Endometrial microvascular endothelial cells (primary cell): ENCODE data around the gene NEU3. TPM values are rescaled to one million over a fixed set of nuclear protein-coding genes. Genes with fewer than 3 reads are reported as not detected.
"Not testable (repeated sequence)": the region's sequence is repeated elsewhere in the genome, so short reads cannot be mapped to it uniquely, and the experiment has no call there.

Experiments used
- in situ Hi-C: cut with HindIII; loops from 2 replicates; pipeline ENCODE4 v1.10.0; 2017; ENCODE audit warnings: low sequenced_read_pairs, low pct_unique_long_range_greater_than_20kb; ENCODE audit errors: inconsistent ontology term
- total RNA-seq: library from RNA; depleted of rRNA; stranded (reverse); fragments of >200 nt; gene quantifications from one replicate; pipeline ENCODE4 v1.2.3, GENCODE V29; 2015; ENCODE audit errors: inconsistent ontology term

The NEU3 gene
- total RNA-seq, 1 donor from 2014 or later: 7.5 TPM

DNA sequence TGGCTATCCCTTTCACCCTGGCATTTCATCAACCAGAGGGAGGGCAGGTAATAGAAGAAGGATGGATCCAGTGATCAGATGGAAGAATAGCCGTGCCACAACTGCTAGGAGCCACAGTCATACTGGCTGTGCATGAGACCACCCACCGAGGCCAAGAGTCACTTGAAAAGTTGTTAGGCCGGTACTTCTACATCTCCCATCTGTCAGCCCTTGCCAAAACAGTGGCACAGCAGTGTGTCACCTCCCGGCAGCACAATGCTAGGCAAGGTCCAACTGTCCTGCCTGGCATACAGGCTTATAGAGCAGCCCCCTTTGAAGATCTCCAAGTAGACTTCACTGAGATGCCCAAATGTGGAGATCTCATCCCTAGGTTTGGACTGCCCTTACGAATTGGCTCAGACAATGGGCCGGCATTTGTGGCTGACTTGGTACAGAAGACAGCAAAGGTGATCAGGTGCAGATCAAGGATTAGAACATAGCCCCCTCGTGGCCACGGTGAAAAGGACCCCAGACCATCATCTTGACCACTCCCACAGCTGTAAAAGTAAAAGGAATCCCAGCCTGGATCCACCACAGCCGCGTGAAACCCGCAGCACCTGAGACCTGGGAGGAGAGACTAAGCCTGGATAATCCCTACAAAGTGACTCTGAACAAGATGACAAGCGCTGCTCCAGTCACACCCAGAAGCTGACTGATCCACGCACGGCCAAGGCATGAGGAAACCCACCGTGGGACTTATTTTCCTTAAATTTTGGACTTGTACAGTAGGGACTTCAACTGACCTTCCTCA is 55.8 kb downstream of the NEU3 start:
- in situ Hi-C loops: not testable (repeated sequence)

DNA sequence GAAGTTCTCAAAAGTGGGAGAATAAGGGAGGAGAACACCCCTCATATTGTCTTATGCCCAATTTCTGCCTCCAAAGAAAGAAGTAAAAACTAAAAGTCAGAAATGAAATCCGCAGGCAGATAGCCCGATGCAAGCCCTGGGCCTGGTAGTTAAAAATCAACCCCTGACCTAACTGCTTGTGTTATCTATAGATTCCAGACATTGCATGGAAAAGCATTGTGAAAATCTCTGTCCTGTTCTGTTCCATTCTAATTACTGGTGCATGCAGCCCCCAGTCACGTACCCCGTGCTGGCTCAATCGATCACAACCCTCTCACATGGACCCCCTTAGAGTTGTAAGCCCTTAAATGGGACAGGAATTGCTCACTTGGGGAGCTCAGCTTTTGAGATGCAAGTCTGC is 57.9 kb downstream of the NEU3 start:
- in situ Hi-C loops: not testable (repeated sequence)

DNA sequence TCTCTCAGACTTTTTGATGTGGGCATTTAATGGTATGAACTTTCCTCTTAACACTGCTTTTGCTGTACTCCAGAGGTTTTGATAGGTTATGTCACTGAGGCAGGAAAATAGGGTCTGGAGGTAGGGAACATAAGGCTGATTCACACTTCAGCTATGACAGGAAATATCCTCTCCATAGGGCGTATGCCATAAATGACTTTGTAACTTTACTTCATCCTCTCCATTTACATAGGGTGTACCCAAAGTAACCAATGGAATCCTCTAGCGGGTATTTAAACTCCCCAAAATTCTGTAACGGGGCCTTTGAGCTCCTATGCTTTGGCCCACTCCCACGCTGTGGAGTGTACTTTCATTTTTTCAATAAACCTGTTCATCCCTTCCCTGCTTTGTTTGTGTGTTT is 58.5 kb downstream of the NEU3 start:
- in situ Hi-C loops: no loop called here

DNA sequence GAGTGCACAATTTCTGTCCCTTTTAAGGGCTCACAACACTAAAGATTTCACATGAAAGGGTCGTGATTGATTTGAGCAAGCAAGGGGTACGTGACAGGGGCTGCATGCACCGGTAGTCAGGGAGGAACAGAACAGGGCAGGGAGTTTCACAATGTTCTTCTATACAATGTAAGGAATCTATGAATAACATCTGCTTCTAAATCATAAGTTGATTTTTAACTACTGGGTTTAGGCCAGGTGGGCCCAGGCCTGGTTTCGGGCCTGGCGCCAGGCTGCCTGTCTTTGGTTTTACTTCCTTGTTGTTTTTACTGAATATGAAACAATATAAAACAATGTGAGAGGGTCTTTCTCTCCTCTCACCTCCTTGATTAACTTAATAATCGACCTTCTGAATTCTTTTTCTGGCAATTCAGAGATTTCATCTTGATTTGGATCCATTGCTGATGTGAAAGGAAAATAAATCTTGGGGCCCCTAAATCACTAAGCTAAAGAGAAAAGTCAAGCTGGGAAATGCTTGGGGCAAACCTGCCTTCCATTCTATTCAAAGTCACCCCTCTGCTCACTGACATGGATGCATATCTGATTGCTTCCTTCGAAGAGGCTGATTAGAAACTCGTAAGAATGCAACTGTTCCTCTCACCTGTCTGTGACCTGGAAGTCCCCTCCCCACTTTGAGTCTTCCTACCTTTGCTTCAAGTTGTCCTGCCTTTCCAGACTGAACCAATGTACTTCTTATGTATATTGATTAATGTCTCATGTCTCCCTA is 61.0 kb downstream of the NEU3 start:
- in situ Hi-C loops: not testable (repeated sequence)

DNA sequence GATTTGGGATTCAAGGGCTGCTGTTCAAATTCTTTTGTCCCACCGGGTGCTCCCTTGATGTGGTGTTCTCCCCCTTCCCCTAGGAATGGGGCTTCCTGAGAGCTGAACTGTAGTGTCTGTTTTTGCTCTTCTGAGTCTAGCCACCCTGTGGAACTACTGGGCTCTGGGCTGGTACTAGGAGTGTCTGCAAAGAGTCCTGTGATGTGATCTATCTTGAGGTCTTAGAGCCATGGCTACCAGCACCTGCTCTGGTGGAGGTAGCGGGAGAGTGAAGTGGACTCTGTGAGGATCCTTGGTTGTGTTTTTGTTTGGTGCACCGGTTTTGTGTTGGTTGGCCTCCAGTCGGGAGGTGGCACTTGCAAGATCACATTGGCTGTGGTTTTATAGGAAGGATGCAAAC is 61.8 kb downstream of the NEU3 start:
- in situ Hi-C loops: no loop called here

DNA sequence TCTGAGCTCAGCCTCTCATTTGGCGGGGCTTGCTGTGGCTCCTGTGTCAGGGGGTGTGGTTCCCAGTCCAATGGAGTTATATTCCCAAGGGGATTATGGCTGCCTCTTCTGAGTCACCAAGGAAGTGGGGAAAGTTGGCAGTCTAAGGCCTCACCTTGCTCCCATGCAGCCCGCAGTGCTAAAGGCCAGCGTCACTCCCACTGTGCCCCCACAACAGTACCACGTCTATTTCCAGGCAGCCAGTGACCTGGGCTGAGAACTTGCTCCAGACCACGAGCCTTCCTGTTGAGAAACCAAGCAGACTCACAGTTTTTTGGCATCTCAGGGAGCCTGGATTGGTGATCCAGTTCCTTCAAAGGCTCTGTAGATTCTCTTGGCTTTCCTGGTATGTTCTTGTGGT is 62.3 kb downstream of the NEU3 start:
- in situ Hi-C loops: no loop called here

DNA sequence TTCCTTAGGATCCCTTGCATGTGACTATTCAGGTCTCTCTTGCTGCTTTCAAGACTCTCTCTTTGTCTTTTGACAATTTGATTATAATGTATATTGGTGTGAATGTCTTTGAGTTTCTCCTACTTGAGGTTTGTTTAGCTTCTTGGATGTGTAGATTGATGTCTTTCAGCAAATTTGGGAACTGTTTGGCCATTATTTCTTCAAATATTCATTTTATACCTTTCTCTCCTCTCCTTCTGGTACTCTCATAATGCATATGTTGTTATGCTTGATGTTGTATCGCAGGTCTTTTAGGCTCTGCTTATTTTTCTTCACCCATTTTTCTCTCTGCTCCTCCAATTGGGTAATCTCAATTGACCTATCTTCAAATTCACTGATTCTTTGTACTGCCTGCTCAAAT is 63.7 kb downstream of the NEU3 start:
- in situ Hi-C loops: no loop called here

DNA sequence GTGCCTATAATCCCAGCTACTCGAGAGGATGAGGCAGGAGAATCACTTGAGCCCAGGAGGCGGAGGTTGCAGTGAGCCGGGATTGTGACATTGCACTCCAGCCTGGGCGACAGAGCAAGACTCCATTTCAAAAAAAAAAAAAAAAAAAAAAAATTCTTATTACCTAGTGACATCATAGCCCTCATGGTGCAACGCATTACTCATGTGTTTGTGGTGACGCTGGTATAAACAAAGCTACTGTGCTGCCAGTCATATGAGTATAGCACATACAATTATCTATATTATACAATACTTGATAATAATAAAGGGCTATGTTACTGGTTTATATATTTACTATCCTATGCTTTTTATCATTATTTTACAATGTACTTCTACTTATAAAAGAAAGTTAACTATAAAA is 66.8 kb downstream of the NEU3 start:
- in situ Hi-C loops: no loop called here

DNA sequence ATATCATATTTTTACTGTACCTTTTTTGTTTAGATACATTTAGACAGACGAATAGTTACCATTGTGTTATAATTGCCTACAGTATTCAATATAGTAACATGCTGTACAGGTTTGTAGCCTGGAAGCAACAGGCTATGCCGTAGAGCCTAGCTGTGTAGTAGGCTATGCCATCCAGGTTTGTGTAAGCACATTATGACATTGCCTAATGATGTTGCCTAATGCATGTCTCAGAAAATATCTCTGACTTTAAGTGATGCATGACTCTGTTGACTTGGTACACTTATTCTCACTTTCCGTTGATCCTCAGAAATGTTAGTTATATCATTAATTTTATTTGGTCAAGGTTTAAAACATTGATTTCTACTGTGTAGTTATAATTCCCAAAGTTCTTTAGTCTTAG is 68.1 kb downstream of the NEU3 start:
- in situ Hi-C loops: no loop called here

DNA sequence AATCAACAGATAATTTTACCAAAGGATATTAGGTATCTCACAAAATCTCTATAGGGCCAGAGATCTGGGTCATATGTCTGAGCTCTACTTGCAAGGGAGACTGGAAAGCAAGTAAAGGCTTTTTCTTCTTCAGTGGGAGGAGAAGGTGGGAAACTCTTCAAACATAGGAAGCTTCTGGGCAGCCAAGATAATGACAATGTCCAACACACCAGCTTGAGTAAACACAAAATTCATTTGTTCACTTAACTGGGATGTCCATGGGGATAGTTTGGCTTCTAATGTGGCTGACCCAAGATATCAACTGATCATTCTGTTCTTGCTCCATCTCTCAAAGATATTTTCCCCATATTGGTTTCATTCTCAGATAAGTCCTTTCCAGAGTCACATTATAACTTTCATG is 70.6 kb downstream of the NEU3 start:
- in situ Hi-C loops: no loop called here

DNA sequence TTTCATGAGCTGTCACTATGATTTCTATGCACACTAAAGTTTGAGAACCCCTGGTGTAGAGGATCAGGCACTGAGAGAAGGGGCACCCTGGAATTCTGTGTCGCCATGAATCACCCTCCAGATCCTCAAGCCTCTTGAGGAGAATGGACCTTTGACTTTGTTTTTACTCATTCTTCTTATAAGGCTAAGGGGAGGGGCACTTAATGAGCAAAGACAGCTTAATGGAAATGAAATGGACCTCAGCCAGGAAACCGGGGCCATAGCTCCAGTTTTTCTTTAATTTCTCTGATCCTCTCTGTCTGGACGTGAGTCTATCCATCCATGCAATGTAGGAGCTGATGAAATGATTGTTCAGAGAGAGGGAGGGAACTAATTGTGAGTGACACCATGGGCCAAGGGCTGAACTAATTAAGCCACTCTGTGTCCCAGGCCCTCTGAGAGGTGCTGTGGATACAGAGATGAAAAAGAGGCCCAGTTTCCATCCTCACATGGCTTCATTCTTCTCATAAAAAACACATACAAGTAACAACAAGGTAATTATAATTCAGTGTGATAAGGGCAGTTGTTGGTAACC is 75.1 kb downstream of the NEU3 start:
- in situ Hi-C loops: no loop called here

DNA sequence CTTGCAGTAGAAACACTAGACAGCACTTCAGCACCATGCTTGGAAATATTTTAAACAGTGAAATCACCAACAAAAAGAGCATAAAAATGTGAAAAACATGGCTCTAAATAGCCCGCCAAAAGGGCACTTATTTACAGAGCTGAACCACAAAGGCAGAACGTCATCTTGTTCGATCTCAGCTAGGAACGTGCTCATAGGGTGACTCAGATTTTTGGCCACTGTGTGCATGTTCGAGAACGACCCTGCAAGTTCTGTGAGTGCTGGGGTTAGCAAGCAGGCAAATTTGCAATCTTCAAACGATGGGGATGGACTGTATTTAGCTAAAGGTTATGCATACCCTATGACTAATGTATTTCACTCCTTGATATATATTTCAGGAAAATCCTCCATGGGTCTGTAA is 77.3 kb downstream of the NEU3 start:
- in situ Hi-C loops: no loop called here

Other genes starting within 250 kb of the NEU3 start
- 23.4 TPM for gene RNF169, start 240.1 kb upstream of the NEU3 start, total RNA-seq
- gene XRRA1, start 39.8 kb upstream of the NEU3 start, total RNA-seq: 12.0 TPM
- 33.7 TPM for gene SPCS2, start 39.7 kb upstream of the NEU3 start, total RNA-seq
- not detected for gene OR2AT4, start 107.9 kb downstream of the NEU3 start, total RNA-seq
- gene SLCO2B1, start 162.2 kb downstream of the NEU3 start, total RNA-seq: 0.65 TPM